Testis (tissue), 3 donors: Measurements from ENCODE around the gene ATP2A1. TPM values are rescaled to one million over a fixed set of nuclear protein-coding genes. Genes with fewer than 3 reads are reported as not detected.

Experiments
- DNase-seq: peaks from one replicate; pipeline ENCODE4 v3.0.0-alpha.2; 2019
- H3K27ac ChIP-seq, 2 donors: fragments of 200-600 bp; sonication (generic); one replicate each; pipeline ENCODE4 v1.5.1; 2019
- H3K27me3 ChIP-seq: fragments of 200-600 bp; sonication (generic); one replicate; pipeline ENCODE4 v1.5.1; 2019
- H3K36me3 ChIP-seq: fragments of 200-600 bp; sonication (generic); one replicate; pipeline ENCODE4 v1.5.1; 2017; ENCODE audit warnings: low read depth; ENCODE audit errors: missing control alignments
- H3K4me1 ChIP-seq: fragments of 200-600 bp; sonication (generic); one replicate; pipeline ENCODE4 v1.5.1; 2019
- H3K4me3 ChIP-seq, 2 donors: fragments of 200-600 bp; sonication (generic); one replicate each; pipeline ENCODE4 v1.5.1; 2017 to 2019
- H3K9me3 ChIP-seq: fragments of 200-600 bp; sonication (generic); one replicate; pipeline ENCODE4 v1.5.1; 2017
- CTCF ChIP-seq, 3 experiments: fragments of 450-650 bp in 2 of 3; fragments of 200-600 bp in 1 of 3; sonication (generic) in 1 of 3; IDR thresholded peaks; one replicate each; pipeline ENCODE4 v1.5.1; 2016 to 2019; ENCODE audit warnings: antibody characterized with exemption in 3 of 3, mild to moderate bottlenecking in 2 of 3, moderate library complexity in 1 of 3
- POLR2A ChIP-seq: fragments of 450-650 bp; IDR thresholded peaks from one replicate; pipeline ENCODE4 v1.6.1; 2017; ENCODE audit warnings: antibody characterized with exemption, mild to moderate bottlenecking, moderate library complexity
- WGBS, 2 donors: methylation state at CpG; one replicate each; pipeline ENCODE4 v1.1.5; 2018; 5-methylcytosine and 5-hydroxymethylcytosine counted together
- intact Hi-C: fragments of 100-400 bp; cut with DNase I; formaldehyde crosslinking; loops from one replicate; pipeline ENCODE4 v1.15.1; 2023; ENCODE audit warnings: low total_unique reads
- polyA plus RNA-seq: library from polyadenylated mRNA; stranded (reverse); fragments of 350-450 nt; fragmentation: Illumina TruSeq; extraction: RNeasy Lipid Tissue Mini Kit (QIAGEN cat#74804); gene quantifications from one replicate; pipeline ENCODE4 v1.2.3, GENCODE V29; 2014; ENCODE audit warnings: low read depth, low replicate concordance; ENCODE audit not compliant: insufficient read depth
- total RNA-seq, 2 donors: library from RNA; depleted of rRNA; stranded (reverse); fragments of >200 nt; gene quantifications; one replicate each; pipeline ENCODE4 v1.2.3, GENCODE V29; 2016

The ATP2A1 gene
- total and polyA plus RNA-seq, 3 donors from 2014 or later = 9.1 to 17.3 (median 12.2) TPM

DNA sequence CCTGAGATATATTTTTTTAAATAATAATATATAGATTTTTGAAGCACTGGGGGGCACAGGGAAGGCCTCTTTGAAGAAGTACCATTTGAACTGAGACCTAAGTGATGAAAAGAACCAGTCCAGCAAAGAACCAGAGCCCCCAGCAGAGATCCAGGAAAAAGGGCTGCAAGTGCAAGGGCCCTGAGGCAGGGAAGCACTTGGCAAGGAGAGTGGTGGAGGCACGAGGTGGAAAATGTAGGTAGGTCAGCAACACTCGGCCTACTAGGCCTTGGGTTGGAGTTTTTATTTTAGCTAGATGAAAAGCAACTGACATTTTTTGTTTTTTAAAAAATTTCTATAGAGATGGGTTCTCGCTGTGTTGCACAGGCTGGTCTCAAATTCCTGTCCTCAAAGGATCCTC is 51.9 kb downstream of the ATP2A1 start:
- no peaks in the 10 kb centered on the region for H3K4me1 ChIP-seq
- H3K27ac ChIP-seq = no peak overlapping the region
- no peaks in the 10 kb centered on the region for H3K36me3 ChIP-seq
- H3K4me3 ChIP-seq = no peak overlapping the region
- TF ChIP-seq POLR2A (no peak), CTCF (IDR thresholded peaks at IDR 0.05) (no peak)
- WGBS, 2 donors = 92 to 95% methylated on average over 3 of the region's 3 CpGs
- intact Hi-C loops = no loop called here
- no peak for DNase-seq
- no peaks in the 10 kb centered on the region for H3K9me3 ChIP-seq
- no peaks in the 10 kb centered on the region for H3K27me3 ChIP-seq

DNA sequence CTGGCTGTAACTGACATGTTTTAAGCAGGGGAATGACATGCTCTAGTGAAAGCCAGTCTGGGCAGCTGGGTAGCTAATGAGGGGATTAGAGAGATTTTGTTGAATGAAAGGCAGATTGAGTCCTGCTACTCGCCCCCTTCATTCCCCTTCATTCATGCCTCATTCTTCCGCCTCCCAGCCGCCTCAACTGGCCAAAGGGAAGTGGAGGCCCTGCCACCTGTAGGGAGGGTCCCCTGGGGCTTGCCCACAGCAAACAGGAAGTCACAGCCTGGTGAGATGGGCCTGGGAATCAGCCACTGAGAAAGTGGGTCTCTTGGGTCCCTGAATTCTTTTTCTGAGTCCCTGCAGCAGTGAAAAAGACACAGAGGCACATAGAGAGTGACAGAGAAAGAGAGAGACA is 52.4 kb downstream of the ATP2A1 start:
- intact Hi-C loops = no loop called here

GRCh38 chr16:28931801-28932225 is 53.5 kb downstream of the ATP2A1 start, which contains the start of gene CD19:
TSS of gene CD19 (plus strand) at chr16:28931971. CDS start at chr16:28932001, 30 bp downstream.
- Histone ChIP-seq H3K36me3 (no peaks in the 10 kb centered on the region), H3K27ac (no peak within 1 kb of the TSS), H3K4me1 (no peaks in the 10 kb centered on the region), H3K9me3 (no peaks in the 10 kb centered on the region), H3K27me3 (no peaks in the 10 kb centered on the region), H3K4me3 (no peak within 1 kb of the TSS)
- WGBS, 2 donors = 89 to 94% methylated on average over 10 of the region's 10 CpGs
- no peak for DNase-seq
- intact Hi-C loops = no loop called here
- TF ChIP-seq CTCF (IDR thresholded peaks at IDR 0.05) (no peak), POLR2A (no peak)

More for the DNA sequence above, 52.4 kb downstream of the ATP2A1 start:
- Histone ChIP-seq H3K36me3 (no peaks in the 10 kb centered on the region), H3K27me3 (no peaks in the 10 kb centered on the region), H3K4me1 (no peaks in the 10 kb centered on the region), H3K9me3 (no peaks in the 10 kb centered on the region), H3K27ac (no peak overlapping the region), H3K4me3 (no peak overlapping the region)
- no peak for TF ChIP-seq POLR2A
- TF ChIP-seq CTCF (IDR thresholded peaks at IDR 0.05) = no peak
- WGBS, 2 donors = 91 to 95% methylated on average over 3 of the region's 3 CpGs
- DNase-seq = no peak

DNA sequence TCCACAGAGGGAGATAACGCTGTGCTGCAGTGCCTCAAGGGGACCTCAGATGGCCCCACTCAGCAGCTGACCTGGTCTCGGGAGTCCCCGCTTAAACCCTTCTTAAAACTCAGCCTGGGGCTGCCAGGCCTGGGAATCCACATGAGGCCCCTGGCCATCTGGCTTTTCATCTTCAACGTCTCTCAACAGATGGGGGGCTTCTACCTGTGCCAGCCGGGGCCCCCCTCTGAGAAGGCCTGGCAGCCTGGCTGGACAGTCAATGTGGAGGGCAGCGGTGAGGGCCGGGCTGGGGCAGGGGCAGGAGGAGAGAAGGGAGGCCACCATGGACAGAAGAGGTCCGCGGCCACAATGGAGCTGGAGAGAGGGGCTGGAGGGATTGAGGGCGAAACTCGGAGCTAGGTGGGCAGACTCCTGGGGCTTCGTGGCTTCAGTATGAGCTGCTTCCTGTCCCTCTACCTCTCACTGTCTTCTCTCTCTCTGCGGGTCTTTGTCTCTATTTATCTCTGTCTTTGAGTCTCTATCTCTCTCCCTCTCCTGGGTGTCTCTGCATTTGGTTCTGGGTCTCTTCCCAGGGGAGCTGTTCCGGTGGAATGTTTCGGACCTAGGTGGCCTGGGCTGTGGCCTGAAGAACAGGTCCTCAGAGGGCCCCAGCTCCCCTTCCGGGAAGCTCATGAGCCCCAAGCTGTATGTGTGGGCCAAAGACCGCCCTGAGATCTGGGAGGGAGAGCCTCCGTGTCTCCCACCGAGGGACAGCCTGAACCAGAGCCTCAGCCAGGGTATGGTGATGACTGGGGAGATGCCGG is 54.3 kb downstream of the ATP2A1 start:
- intact Hi-C loops = no loop called here
- no peaks in the 10 kb centered on the region for H3K9me3 ChIP-seq
- no peak overlapping the region for H3K27ac ChIP-seq
- H3K4me3 ChIP-seq = no peak overlapping the region
- H3K4me1 ChIP-seq = no peaks in the 10 kb centered on the region
- no peaks in the 10 kb centered on the region for H3K27me3 ChIP-seq
- WGBS, 2 donors = 86 to 89% methylated on average over 14 to 20 of the region's 20 CpGs
- H3K36me3 ChIP-seq = no peaks in the 10 kb centered on the region
- TF ChIP-seq CTCF (IDR thresholded peaks at IDR 0.05) (no peak), POLR2A (no peak)
- DNase-seq = no peak

DNA sequence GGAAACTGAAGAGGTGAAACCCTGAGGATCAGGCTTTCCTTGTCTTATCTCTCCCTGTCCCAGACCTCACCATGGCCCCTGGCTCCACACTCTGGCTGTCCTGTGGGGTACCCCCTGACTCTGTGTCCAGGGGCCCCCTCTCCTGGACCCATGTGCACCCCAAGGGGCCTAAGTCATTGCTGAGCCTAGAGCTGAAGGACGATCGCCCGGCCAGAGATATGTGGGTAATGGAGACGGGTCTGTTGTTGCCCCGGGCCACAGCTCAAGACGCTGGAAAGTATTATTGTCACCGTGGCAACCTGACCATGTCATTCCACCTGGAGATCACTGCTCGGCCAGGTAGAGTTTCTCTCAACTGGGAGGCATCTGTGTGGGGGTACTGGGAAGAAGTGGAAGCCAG is 54.9 kb downstream of the ATP2A1 start:
- no peak for DNase-seq
- TF ChIP-seq POLR2A (no peak), CTCF (IDR thresholded peaks at IDR 0.05) (no peak)
- Histone ChIP-seq H3K36me3 (no peaks in the 10 kb centered on the region), H3K4me3 (no peak overlapping the region), H3K4me1 (no peaks in the 10 kb centered on the region), H3K27me3 (no peaks in the 10 kb centered on the region), H3K27ac (no peak overlapping the region), H3K9me3 (no peaks in the 10 kb centered on the region)
- intact Hi-C loops = no loop called here
- 75 to 80% methylated on average over 7 to 8 of the region's 8 CpGs for WGBS, 2 donors
